Lower leg skin (tissue), 3 donors: ENCODE data around the gene CDH11.

Source experiments
- CTCF ChIP-seq, 3 donors: fragments of 450-650 bp; IDR thresholded peaks; one replicate each; pipeline ENCODE4 v1.5.1; 2016; ENCODE audit warnings: antibody characterized with exemption in 3 of 3, mild to moderate bottlenecking in 3 of 3, moderate library complexity in 2 of 3
- POLR2A ChIP-seq, 2 donors: fragments of 450-650 bp; IDR thresholded peaks; one replicate each; pipeline ENCODE4 v1.6.1; 2016 to 2017; ENCODE audit warnings: antibody characterized with exemption in 2 of 2, mild to moderate bottlenecking in 1 of 2, moderate library complexity in 1 of 2

- TF ChIP-seq CTCF (IDR thresholded peaks at IDR 0.05): no peak
- TF ChIP-seq POLR2A (IDR thresholded peaks at IDR 0.05): no peak
Measured at GRCh38 chr16:64983231-64983630, 138.6 kb downstream of the CDH11 start.
